Measurements from ENCODE around the gene MYEOV. TPM values are rescaled to one million over a fixed set of nuclear protein-coding genes. Genes with fewer than 3 reads are reported as not detected.

Gene MYEOV
- total RNA-seq, result not detected

- no peak for DNase-seq
Observed at GRCh38 chr11:69293819-69294505, at the start of gene MYEOV. Gene MYEOV (plus strand): TSS chr11:69294155. CDS start chr11:69295355, 1,200 bp downstream.

- DNase-seq, result no peak
Observed at GRCh38 chr11:69244266-69244665, 49.7 kb upstream of the MYEOV start.

GRCh38 chr11:69245041-69245440 lies 48.9 kb upstream of the MYEOV start:
- DNase-seq, result no peak

- DNase-seq, result no peak
Observed at GRCh38 chr11:69245491-69246345, 48.2 kb upstream of the MYEOV start.

- DNase-seq, result no peak
Observed at GRCh38 chr11:69249311-69250185, 44.4 kb upstream of the MYEOV start.

- no peak for DNase-seq
Observed at GRCh38 chr11:69250186-69251056, 43.5 kb upstream of the MYEOV start.

GRCh38 chr11:69251057-69251393 lies 42.9 kb upstream of the MYEOV start:
- no peak for DNase-seq

GRCh38 chr11:69251639-69252489 lies 42.1 kb upstream of the MYEOV start:
- no peak for DNase-seq

GRCh38 chr11:69252490-69252837 lies 41.5 kb upstream of the MYEOV start:
- DNase-seq, result no peak

- DNase-seq, result no peak
Observed at GRCh38 chr11:69253028-69253427, 40.9 kb upstream of the MYEOV start.

- DNase-seq, result no peak
Observed at GRCh38 chr11:69257134-69257533, 36.8 kb upstream of the MYEOV start.

- no peak for DNase-seq
Observed at GRCh38 chr11:69257838-69258658, 35.9 kb upstream of the MYEOV start.

GRCh38 chr11:69259096-69259495 lies 34.9 kb upstream of the MYEOV start:
- DNase-seq, result no peak

- DNase-seq, result no peak
Observed at GRCh38 chr11:69260622-69261021, 33.3 kb upstream of the MYEOV start.

GRCh38 chr11:69261116-69261515 lies 32.8 kb upstream of the MYEOV start:
- DNase-seq, result no peak

- DNase-seq, result no peak
Observed at GRCh38 chr11:69262918-69263735, 30.8 kb upstream of the MYEOV start.

- DNase-seq, result no peak
Observed at GRCh38 chr11:69263736-69264052, 30.3 kb upstream of the MYEOV start.

- no peak for DNase-seq
Observed at GRCh38 chr11:69264486-69264885, 29.5 kb upstream of the MYEOV start.

- no peak for DNase-seq
Observed at GRCh38 chr11:69265210-69265609, 28.7 kb upstream of the MYEOV start.
